CD4-positive, alpha-beta T cell treated with Interleukin-15 for 4 hours (primary cell): ENCODE results near the gene NTSR1.
A peak's percentile ranks its signal among the peaks of the same experiment; 100 is the strongest.

ENCODE experiments used
- DNase-seq: peaks from one replicate; pipeline ENCODE4 v3.0.0-alpha.2; 2020; ENCODE audit warnings: low spot score

The NTSR1 gene

GRCh38 chr20:62708591-62709536 is at the start of gene NTSR1:
TSS of gene NTSR1 (plus strand) at chr20:62708836. CDS start at chr20:62709208, 372 bp downstream.
- no peak for DNase-seq

GRCh38 chr20:62659488-62660239 is 49.0 kb upstream of the NTSR1 start:
- DNase-seq = no peak

- no peak for DNase-seq
Observed at GRCh38 chr20:62660240-62660615, 48.4 kb upstream of the NTSR1 start.

GRCh38 chr20:62660768-62661167 is 47.9 kb upstream of the NTSR1 start:
- DNase-seq = no peak

- no peak for DNase-seq
Observed at GRCh38 chr20:62661647-62662046, 47.0 kb upstream of the NTSR1 start.

- DNase-seq = no peak
Observed at GRCh38 chr20:62662422-62662821, 46.2 kb upstream of the NTSR1 start.

- DNase-seq = no peak
Observed at GRCh38 chr20:62663145-62664018, 45.3 kb upstream of the NTSR1 start.

- no peak for DNase-seq
Observed at GRCh38 chr20:62664019-62664971, 44.3 kb upstream of the NTSR1 start.

- no peak for DNase-seq
Observed at GRCh38 chr20:62665153-62665754, 43.4 kb upstream of the NTSR1 start.

- DNase-seq = no peak
Observed at GRCh38 chr20:62665826-62666735, 42.6 kb upstream of the NTSR1 start.

GRCh38 chr20:62666736-62667529 is 41.7 kb upstream of the NTSR1 start:
- DNase-seq = no peak

- DNase-seq = no peak
Observed at GRCh38 chr20:62667530-62668440, 40.9 kb upstream of the NTSR1 start.

GRCh38 chr20:62668441-62669027 is 40.1 kb upstream of the NTSR1 start:
- DNase-seq = peak; percentile 59

GRCh38 chr20:62669249-62669648 is 39.4 kb upstream of the NTSR1 start:
- DNase-seq = no peak

- DNase-seq = no peak
Observed at GRCh38 chr20:62670156-62670555, 38.5 kb upstream of the NTSR1 start.

GRCh38 chr20:62670998-62671397 is 37.6 kb upstream of the NTSR1 start:
- DNase-seq = no peak

- DNase-seq = no peak
Observed at GRCh38 chr20:62671765-62672164, 36.9 kb upstream of the NTSR1 start.
